H9 (cell line): ENCODE results near the gene GRHPR. TPM values are rescaled to one million over a fixed set of nuclear protein-coding genes. Genes with fewer than 3 reads are reported as not detected.
"Not testable (repeated sequence)": the region's sequence is repeated elsewhere in the genome, so short reads cannot be mapped to it uniquely, and the experiment has no call there.

Experiments used
- DNase-seq: peaks from one replicate; pipeline ENCODE4 v3.0.0-alpha.2; 2017
- H2AFZ ChIP-seq: one replicate; pipeline ENCODE4 v1.6.1; 2013; ENCODE audit warnings: mild to moderate bottlenecking, low read length, control low read depth, moderate library complexity
- H2AK5ac ChIP-seq: 2 replicates; pipeline ENCODE4 v1.6.1; 2013; ENCODE audit warnings: low read length, control low read depth, mixed read lengths; ENCODE audit not compliant: insufficient read length
- H2BK120ac ChIP-seq: one replicate; pipeline ENCODE4 v1.6.1; 2013; ENCODE audit warnings: low read depth, mild to moderate bottlenecking, low read length, control low read depth, inconsistent platforms; ENCODE audit not compliant: poor library complexity, severe bottlenecking
- H2BK12ac ChIP-seq: 2 replicates; pipeline ENCODE4 v1.6.1; 2013; ENCODE audit warnings: low read length, control low read depth, mixed read lengths, low read depth; ENCODE audit not compliant: insufficient read length
- H2BK15ac ChIP-seq: 2 replicates; pipeline ENCODE4 v1.6.1; 2013; ENCODE audit warnings: low read depth, low read length, control low read depth
- H2BK20ac ChIP-seq: one replicate; pipeline ENCODE4 v1.6.1; 2013; ENCODE audit warnings: low read depth, mild to moderate bottlenecking, low read length, control low read depth, inconsistent platforms; ENCODE audit not compliant: poor library complexity, severe bottlenecking
- H2BK5ac ChIP-seq: 2 replicates; pipeline ENCODE4 v1.6.1; 2013; ENCODE audit warnings: low read length, control low read depth, mixed read lengths; ENCODE audit not compliant: insufficient read length
- H3K14ac ChIP-seq: 2 replicates; pipeline ENCODE4 v1.6.1; 2013; ENCODE audit warnings: low read length, control low read depth; ENCODE audit not compliant: insufficient read depth
- H3K18ac ChIP-seq: 2 replicates; pipeline ENCODE4 v1.6.1; 2013; ENCODE audit warnings: low read depth, mild to moderate bottlenecking, mixed read lengths, low read length, control low read depth; ENCODE audit not compliant: insufficient read length
- H3K23ac ChIP-seq: 2 replicates; pipeline ENCODE4 v1.6.1; 2013; ENCODE audit warnings: low read length, control low read depth, mixed read lengths, low read depth; ENCODE audit not compliant: insufficient read length
- H3K23me2 ChIP-seq: 2 replicates; pipeline ENCODE4 v1.6.1; 2013; ENCODE audit warnings: low read depth, mild to moderate bottlenecking, mixed read lengths, low read length, control low read depth; ENCODE audit not compliant: insufficient read length, poor library complexity, severe bottlenecking
- H3K27ac ChIP-seq: 2 replicates; pipeline ENCODE4 v1.5.1; 2013; ENCODE audit warnings: low read length, control low read depth, mixed read lengths, low read depth; ENCODE audit not compliant: insufficient read length
- H3K27me3 ChIP-seq: 2 replicates; pipeline ENCODE4 v1.6.1; 2013; ENCODE audit warnings: low read length, control low read depth, inconsistent platforms; ENCODE audit not compliant: insufficient read depth
- H3K4ac ChIP-seq: 2 replicates; pipeline ENCODE4 v1.6.1; 2013; ENCODE audit warnings: low read depth, mild to moderate bottlenecking, control low read depth, inconsistent platforms, low read length, moderate library complexity
- H3K4me1 ChIP-seq: 2 replicates; pipeline ENCODE4 v1.6.1; 2013; ENCODE audit warnings: low read length, control low read depth, inconsistent platforms; ENCODE audit not compliant: insufficient read depth
- H3K4me2 ChIP-seq: 2 replicates; pipeline ENCODE4 v1.6.1; 2013; ENCODE audit warnings: low read length, control low read depth, mixed read lengths; ENCODE audit not compliant: insufficient read length, insufficient read depth
- H3K56ac ChIP-seq: 2 replicates; pipeline ENCODE4 v1.6.1; 2013; ENCODE audit warnings: low read depth, mild to moderate bottlenecking, mixed read lengths, low read length, control low read depth; ENCODE audit not compliant: insufficient read length
- H3K79me1 ChIP-seq: 2 replicates; pipeline ENCODE4 v1.6.1; 2013; ENCODE audit warnings: low read depth, mild to moderate bottlenecking, moderate library complexity, low read length, control low read depth, inconsistent platforms; ENCODE audit not compliant: insufficient read depth, poor library complexity, severe bottlenecking
- H3K79me2 ChIP-seq: 2 replicates; pipeline ENCODE4 v1.6.1; 2013; ENCODE audit warnings: low read length, control low read depth, inconsistent platforms; ENCODE audit not compliant: insufficient read depth
- H3K9ac ChIP-seq: 2 replicates; pipeline ENCODE4 v1.6.1; 2013; ENCODE audit warnings: low read length, control low read depth, mixed read lengths; ENCODE audit not compliant: insufficient read length; ENCODE audit errors: extremely low read depth
- H3K9me3 ChIP-seq: one replicate; pipeline ENCODE4 v1.6.1; 2013; ENCODE audit warnings: low read depth, low read length, inconsistent platforms; ENCODE audit not compliant: control insufficient read depth
- H3T11ph ChIP-seq: one replicate; pipeline ENCODE4 v1.6.1; 2013; ENCODE audit warnings: mild to moderate bottlenecking, low read length, control low read depth, inconsistent platforms
- H4K20me1 ChIP-seq: one replicate; pipeline ENCODE4 v1.6.1; 2013; ENCODE audit not compliant: control insufficient read depth, insufficient read length, insufficient read depth
- H4K5ac ChIP-seq: 2 replicates; pipeline ENCODE4 v1.6.1; 2013; ENCODE audit warnings: low read depth, mild to moderate bottlenecking, mixed read lengths, low read length, control low read depth; ENCODE audit not compliant: insufficient read length
- H4K8ac ChIP-seq: replicated peaks from 2 replicates; pipeline ENCODE4 v1.6.1; 2013; ENCODE audit warnings: low read length, control low read depth, mixed read lengths, low read depth; ENCODE audit not compliant: insufficient read length
- H4K91ac ChIP-seq: 2 replicates; pipeline ENCODE4 v1.6.1; 2013; ENCODE audit warnings: low read depth, mild to moderate bottlenecking, moderate library complexity, mixed read lengths, low read length, control low read depth; ENCODE audit not compliant: insufficient read length
- H3K27ac Mint-ChIP-seq, 3 experiments: 2 replicates in 2 of 3; 3 replicates in 1 of 3; pipeline ENCODE4 v1.8.0; 2020 to 2021; ENCODE audit warnings: mixed read lengths in 3 of 3, mild to moderate bottlenecking in 1 of 3, moderate library complexity in 1 of 3
- H3K27me3 Mint-ChIP-seq: 2 replicates; pipeline ENCODE4 v1.8.0; 2021; ENCODE audit warnings: low read depth, mild to moderate bottlenecking, moderate library complexity, mixed read lengths
- H3K36me3 Mint-ChIP-seq, 3 experiments: 2 replicates in 2 of 3; 3 replicates in 1 of 3; pipeline ENCODE4 v1.8.0; 2020 to 2021; ENCODE audit warnings: low read depth in 3 of 3, mixed read lengths in 3 of 3; ENCODE audit not compliant: insufficient read depth in 1 of 3
- H3K4me1 Mint-ChIP-seq, 2 experiments: 2 replicates each; pipeline ENCODE4 v1.8.0; 2020; ENCODE audit warnings: mixed read lengths in 2 of 2
- H3K4me3 Mint-ChIP-seq, 2 experiments: 2 replicates in 1 of 2; 3 replicates in 1 of 2; pipeline ENCODE4 v1.8.0; 2020 to 2021; ENCODE audit warnings: mild to moderate bottlenecking in 2 of 2, mixed read lengths in 2 of 2, moderate library complexity in 1 of 2
- H3K9me3 Mint-ChIP-seq, 2 experiments: 2 replicates in 1 of 2; 3 replicates in 1 of 2; pipeline ENCODE4 v1.8.0; 2020; ENCODE audit warnings: mild to moderate bottlenecking in 2 of 2, mixed read lengths in 2 of 2, moderate library complexity in 1 of 2
- CTCF ChIP-seq: fragments of 200-600 bp; sonication (generic); conservative IDR thresholded peaks from 3 replicates; pipeline ENCODE4 v1.8.0; 2021; ENCODE audit warnings: antibody characterized with exemption, mild to moderate bottlenecking
- WGBS: extraction: QIAGEN DNeasy Blood & Tissue Kit; methylation state at CpG from one replicate; pipeline ENCODE4 v1.1.7; 2013; ENCODE audit warnings: missing lambda C conversion rate, low lambda C conversion rate, mixed read lengths; ENCODE audit not compliant: insufficient read length; ENCODE audit errors: extremely low coverage; 5-methylcytosine and 5-hydroxymethylcytosine counted together
- total RNA-seq: library from RNA; stranded (reverse); gene quantifications from 2 replicates; pipeline ENCODE4 v1.2.1, GENCODE V29; 2021

The GRHPR gene
- total RNA-seq, 1 experiment from 2014 or later, result 97.9 TPM

GRCh38 chr9:37425298-37425752 lies 2.8 kb downstream of the GRHPR start:
- Histone ChIP-seq H2BK120ac (no peak overlapping the region), H2AFZ (no peak overlapping the region), H3K4me1 (peaks cover 4% of the 10 kb centered on the region; the same call in 1 of the 2 replicates), H2BK5ac (no peak overlapping the region), H2BK12ac (no peak overlapping the region), H3K14ac (no peak overlapping the region), H3K23ac (no peak overlapping the region), H3K9me3 (no peaks in the 10 kb centered on the region), H2BK20ac (no peak overlapping the region), H3K56ac (no peak overlapping the region), H3K79me1 (peaks cover 4% of the 10 kb centered on the region), H3K23me2 (peaks cover 10% of the 10 kb centered on the region), H4K5ac (no peak overlapping the region), H2AK5ac (no peak overlapping the region), H4K91ac (no peak overlapping the region), H4K8ac (no peak overlapping the region), H3K18ac (no peak overlapping the region), H2BK15ac (no peak overlapping the region), H4K20me1 (no peaks in the 10 kb centered on the region), H3K27ac (no peak overlapping the region), H3K4me2 (no peak overlapping the region), H3K79me2 (peaks cover 6% of the 10 kb centered on the region; the same call in 1 of the 2 replicates), H3K4ac (no peak overlapping the region), H3K27me3 (no peaks in the 10 kb centered on the region), H3K9ac (no peak overlapping the region), H3T11ph (no peak overlapping the region)
- Mint-ChIP-seq H3K27ac (no peak overlapping the region; a peak in 1 of 7 replicates), H3K27me3 (no peaks in the 10 kb centered on the region), H3K4me3 (no peak overlapping the region), H3K36me3 (peaks cover 28 to 44% (median 35%) of the 10 kb centered on the region in 3 experiments), H3K9me3 (no peaks in the 10 kb centered on the region), H3K4me1 (peaks cover 19 to 22% of the 10 kb centered on the region in 2 experiments)
- WGBS, result no CpG with 5 or more reads among the region's 11 CpGs
- no peak for DNase-seq
- no peak for TF ChIP-seq CTCF

- H2AFZ ChIP-seq, H2BK20ac ChIP-seq, H3K9ac ChIP-seq, H3K4me2 ChIP-seq, H2BK12ac ChIP-seq, H2BK15ac ChIP-seq, H3K79me1 ChIP-seq, H2BK120ac ChIP-seq, H3T11ph ChIP-seq, H4K5ac ChIP-seq, H3K23ac ChIP-seq, H3K18ac ChIP-seq, H3K9me3 Mint-ChIP-seq, H3K79me2 ChIP-seq, H3K27ac Mint-ChIP-seq, H3K56ac ChIP-seq, H3K4me1 ChIP-seq, H3K9me3 ChIP-seq, H4K8ac ChIP-seq, H3K27ac ChIP-seq, H4K91ac ChIP-seq, H3K27me3 Mint-ChIP-seq, H2AK5ac ChIP-seq, H2BK5ac ChIP-seq, H3K4ac ChIP-seq, DNase-seq, H3K27me3 ChIP-seq, H3K14ac ChIP-seq, H3K4me3 Mint-ChIP-seq, H4K20me1 ChIP-seq: not testable (repeated sequence)
- peaks cover 23 to 31% of the 10 kb centered on the region in 2 experiments for H3K4me1 Mint-ChIP-seq
- peaks cover 10% of the 10 kb centered on the region for H3K23me2 ChIP-seq
- no CpG with 5 or more reads among the region's 15 CpGs for WGBS
- H3K36me3 Mint-ChIP-seq, result peaks cover 29 to 54% (median 38%) of the 10 kb centered on the region in 3 experiments
These were observed 3.9 kb downstream of the GRHPR start for GRCh38 chr9:37426431-37426830.
